Duodenal mucosa (tissue), 2 donors: ENCODE data around the gene MEIOB.
"Not testable (repeated sequence)": the region's sequence is repeated elsewhere in the genome, so short reads cannot be mapped to it uniquely, and the experiment has no call there.

Experiments used
- H3K27ac ChIP-seq: one replicate; pipeline ENCODE4 v1.7.0; 2013; ENCODE audit warnings: low read depth, low read length
- H3K27me3 ChIP-seq, 2 donors: one replicate each; pipeline ENCODE4 v1.7.0; 2013; ENCODE audit warnings: low read length in 2 of 2, control low read depth in 1 of 2; ENCODE audit not compliant: insufficient read depth in 2 of 2, control insufficient read depth in 1 of 2
- H3K36me3 ChIP-seq, 2 donors: one replicate each; pipeline ENCODE4 v1.7.0; 2013; ENCODE audit warnings: low read length in 2 of 2, control low read depth in 1 of 2; ENCODE audit not compliant: insufficient read depth in 2 of 2, control insufficient read depth in 1 of 2
- H3K4me1 ChIP-seq, 2 donors: one replicate each; pipeline ENCODE4 v1.7.0; 2013; ENCODE audit warnings: low read length in 2 of 2, control low read depth in 1 of 2; ENCODE audit not compliant: insufficient read depth in 2 of 2, control insufficient read depth in 1 of 2
- H3K4me3 ChIP-seq, 2 donors: one replicate each; pipeline ENCODE4 v1.7.0; 2013; ENCODE audit warnings: low read length in 2 of 2, low read depth in 1 of 2
- H3K9ac ChIP-seq, 2 donors: one replicate each; pipeline ENCODE4 v1.7.0; 2013; ENCODE audit warnings: low read length in 2 of 2, low read depth in 1 of 2
- H3K9me3 ChIP-seq, 2 donors: one replicate each; pipeline ENCODE4 v1.7.0; 2013; ENCODE audit warnings: low read length in 2 of 2, control low read depth in 1 of 2; ENCODE audit not compliant: control insufficient read depth in 1 of 2

The MEIOB gene

DNA sequence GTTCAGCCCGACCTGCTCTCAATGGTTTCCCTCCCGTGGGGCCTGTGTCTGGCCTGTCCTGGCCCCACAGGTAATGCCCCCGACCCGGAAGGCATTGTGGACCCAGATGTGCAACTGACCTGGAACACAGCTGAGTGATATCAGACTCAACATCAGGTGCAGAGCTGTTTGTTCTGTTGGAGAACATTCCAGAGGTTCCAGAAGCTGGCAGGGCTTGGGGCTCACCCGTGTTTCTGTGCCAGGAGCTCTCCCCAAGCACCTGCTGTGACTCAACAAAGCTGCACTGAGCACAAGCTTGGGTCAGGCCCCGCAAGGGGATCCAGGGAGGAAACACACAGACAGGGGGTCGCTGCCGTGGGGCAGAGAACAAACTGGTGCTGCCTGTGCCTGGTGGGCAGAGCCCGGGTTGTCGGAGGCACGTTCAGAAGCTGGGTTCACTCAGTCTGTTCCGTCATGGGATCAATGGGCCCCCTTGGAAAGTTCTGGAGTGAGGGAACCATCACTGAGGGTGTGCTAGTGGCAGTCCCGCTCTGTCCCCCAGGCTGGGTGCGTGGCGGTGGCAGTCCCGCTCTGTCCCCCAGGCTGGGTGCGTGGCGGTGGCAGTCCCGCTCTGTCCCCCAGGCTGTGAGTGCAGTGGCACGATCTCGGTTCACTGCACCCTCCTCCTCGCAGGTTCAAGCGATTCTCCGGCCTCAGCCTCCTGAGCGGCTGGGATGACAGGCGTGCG is 24.1 kb upstream of the MEIOB start:
- no peaks in the 10 kb centered on the region for H3K27me3 ChIP-seq
- peaks cover 12 to 17% of the 10 kb centered on the region in 2 donors for H3K4me1 ChIP-seq
- no peak overlapping the region for H3K27ac ChIP-seq

DNA sequence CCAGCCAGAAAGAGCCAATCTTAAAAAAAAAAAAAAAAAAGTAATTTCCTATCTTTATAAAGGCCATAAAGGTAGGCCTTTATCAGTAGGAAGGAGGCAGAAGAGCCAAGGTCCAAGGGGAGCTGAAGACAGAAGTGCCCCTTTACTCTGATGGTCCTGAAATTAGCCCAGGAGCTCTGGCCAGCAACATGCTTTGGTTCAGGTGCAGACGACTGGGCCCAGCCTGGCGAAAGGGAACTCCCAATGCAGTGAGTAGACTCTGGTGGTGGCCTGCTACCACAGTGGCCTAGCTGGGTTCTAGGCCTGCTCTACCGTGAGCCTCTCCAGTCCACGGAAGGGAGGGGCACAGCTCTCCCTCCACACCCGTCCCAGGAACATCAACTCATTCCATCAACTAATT is 23.1 kb upstream of the MEIOB start:
- no peak overlapping the region for H3K27ac ChIP-seq
- peaks cover 6 to 12% of the 10 kb centered on the region in 2 donors for H3K4me1 ChIP-seq
- no peaks in the 10 kb centered on the region for H3K27me3 ChIP-seq
- no peak overlapping the region for H3K4me3 ChIP-seq
- no peaks in the 10 kb centered on the region for H3K9me3 ChIP-seq
- no peak overlapping the region for H3K9ac ChIP-seq
- no peaks in the 10 kb centered on the region for H3K36me3 ChIP-seq

More for the DNA sequence above, 24.1 kb upstream of the MEIOB start:
- Histone ChIP-seq H3K36me3 (no peaks in the 10 kb centered on the region), H3K4me3 (no peak overlapping the region), H3K9ac (no peak overlapping the region), H3K9me3 (no peaks in the 10 kb centered on the region)

DNA sequence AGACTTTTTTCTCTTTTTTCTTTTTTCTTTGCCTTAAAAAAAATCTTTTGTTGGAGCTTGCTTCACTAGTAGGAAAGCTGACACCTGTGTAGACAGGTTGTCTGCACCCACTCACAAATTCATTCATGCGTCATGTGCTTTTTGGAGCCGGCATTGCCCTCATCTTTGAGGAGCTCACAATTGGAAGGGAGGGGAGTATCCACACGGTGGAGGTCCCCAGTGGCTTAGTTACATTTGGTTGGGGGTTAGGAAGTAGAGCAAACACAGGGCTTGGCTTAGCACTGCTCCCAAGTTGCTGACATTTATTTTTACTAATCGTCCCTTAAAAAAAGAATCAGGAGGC is 18.7 kb upstream of the MEIOB start:
- H3K9me3 ChIP-seq = no peaks in the 10 kb centered on the region
- H3K4me3 ChIP-seq = no peak overlapping the region
- H3K36me3 ChIP-seq = no peaks in the 10 kb centered on the region
- no peak overlapping the region for H3K9ac ChIP-seq
- H3K4me1 ChIP-seq = peaks cover 4 to 12% of the 10 kb centered on the region in 2 donors
- H3K27ac ChIP-seq = no peak overlapping the region
- H3K27me3 ChIP-seq = no peaks in the 10 kb centered on the region

DNA sequence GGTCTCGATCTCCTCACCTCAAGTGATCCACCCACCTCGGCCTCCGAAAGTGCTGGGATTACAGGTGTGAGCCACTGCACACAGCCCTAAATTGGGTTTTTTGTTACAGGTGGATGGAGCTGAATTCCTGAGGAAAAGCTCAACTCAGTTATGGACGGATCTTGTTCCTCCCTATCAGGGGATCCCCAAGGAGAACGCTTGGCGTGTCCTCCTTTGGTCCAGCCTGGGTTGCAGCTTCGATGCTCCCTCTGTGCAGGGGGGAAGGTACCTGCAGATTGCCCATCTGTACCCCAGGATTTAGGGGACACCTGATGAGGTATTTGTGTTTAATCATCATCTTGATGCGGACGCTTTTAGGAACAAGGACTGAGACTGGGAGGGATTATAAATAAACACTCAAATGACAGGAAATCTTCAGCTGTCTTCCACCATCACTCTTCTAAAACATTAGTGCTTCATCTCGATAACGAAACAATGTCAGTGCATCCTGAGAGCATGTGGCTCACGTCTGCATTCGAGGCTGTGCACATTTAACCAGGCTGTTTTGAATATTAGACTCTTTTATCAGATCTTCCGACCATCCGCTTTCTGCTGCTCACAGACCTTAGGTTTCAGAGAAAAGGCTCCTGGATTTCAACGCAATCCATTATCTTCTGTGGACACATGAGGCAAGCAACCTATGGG is 18.2 kb upstream of the MEIOB start:
- H3K9ac ChIP-seq = no peak overlapping the region
- no peak overlapping the region for H3K4me3 ChIP-seq
- H3K27me3 ChIP-seq = no peaks in the 10 kb centered on the region
- H3K36me3 ChIP-seq = no peaks in the 10 kb centered on the region
- peaks cover 4 to 12% of the 10 kb centered on the region in 2 donors for H3K4me1 ChIP-seq
- no peaks in the 10 kb centered on the region for H3K9me3 ChIP-seq
- no peak overlapping the region for H3K27ac ChIP-seq

DNA sequence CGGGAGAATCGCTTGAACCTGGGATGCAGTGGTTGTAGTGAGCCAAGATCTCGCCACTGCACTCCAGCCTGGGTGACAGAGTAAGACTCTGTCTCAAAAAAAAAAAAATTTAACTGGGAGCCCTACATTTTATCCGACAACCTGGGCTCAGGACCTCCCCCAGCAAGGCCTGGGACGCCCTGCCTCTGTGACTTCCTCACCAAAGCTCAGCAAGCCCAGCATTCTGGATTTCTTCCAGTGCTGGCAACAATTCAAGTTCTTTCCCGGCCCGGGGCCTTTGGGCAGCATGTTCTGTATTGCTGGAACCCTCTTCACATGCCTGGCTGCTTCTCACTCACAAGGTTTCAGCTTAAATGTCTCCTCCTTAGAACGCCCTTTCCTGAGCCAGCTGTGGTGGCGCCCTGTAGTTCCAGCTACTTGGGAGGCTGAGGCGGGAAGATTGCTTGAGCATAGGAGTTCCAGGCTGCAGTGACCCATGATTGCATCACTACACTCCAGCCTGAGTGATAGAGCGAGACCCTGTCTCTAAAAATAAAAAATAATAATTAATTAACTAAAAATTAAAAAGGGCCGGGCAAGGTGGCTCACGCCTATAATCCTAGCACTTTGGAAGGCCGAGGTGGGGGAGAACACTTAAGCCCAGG is 15.9 kb upstream of the MEIOB start:
- Histone ChIP-seq H3K36me3 (no peaks in the 10 kb centered on the region), H3K27me3 (no peaks in the 10 kb centered on the region)

DNA sequence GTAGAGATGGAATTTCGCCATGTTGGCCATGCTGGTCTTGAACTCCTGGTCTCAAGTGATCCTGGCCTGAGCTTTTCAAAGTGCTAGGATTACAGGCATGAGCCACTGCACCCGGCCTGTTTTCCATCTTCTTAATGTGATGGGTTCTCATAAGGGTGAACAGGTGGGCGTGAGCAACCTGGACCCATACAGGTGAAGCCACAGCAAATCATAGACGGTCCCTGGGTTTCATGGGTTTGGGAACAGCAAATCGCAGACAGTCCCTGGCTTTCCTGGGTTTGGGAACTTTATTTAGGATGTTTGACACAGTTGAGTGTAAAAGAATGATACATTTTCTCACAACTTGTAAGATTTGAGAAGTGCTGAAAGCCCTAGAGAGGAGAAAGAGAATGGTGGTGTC is 12.9 kb upstream of the MEIOB start:
- H3K9ac ChIP-seq = no peak overlapping the region
- H3K36me3 ChIP-seq = no peaks in the 10 kb centered on the region
- H3K9me3 ChIP-seq = no peaks in the 10 kb centered on the region
- no peaks in the 10 kb centered on the region for H3K27me3 ChIP-seq
- H3K27ac ChIP-seq = no peak overlapping the region
- H3K4me3 ChIP-seq = no peak overlapping the region
- no peaks in the 10 kb centered on the region for H3K4me1 ChIP-seq

More for the DNA sequence above, 15.9 kb upstream of the MEIOB start:
- H3K4me3 ChIP-seq = no peak overlapping the region
- no peaks in the 10 kb centered on the region for H3K9me3 ChIP-seq
- H3K4me1 ChIP-seq = peaks cover 0 to 1% of the 10 kb centered on the region in 2 donors
- no peak overlapping the region for H3K27ac ChIP-seq
- H3K9ac ChIP-seq = no peak overlapping the region

DNA sequence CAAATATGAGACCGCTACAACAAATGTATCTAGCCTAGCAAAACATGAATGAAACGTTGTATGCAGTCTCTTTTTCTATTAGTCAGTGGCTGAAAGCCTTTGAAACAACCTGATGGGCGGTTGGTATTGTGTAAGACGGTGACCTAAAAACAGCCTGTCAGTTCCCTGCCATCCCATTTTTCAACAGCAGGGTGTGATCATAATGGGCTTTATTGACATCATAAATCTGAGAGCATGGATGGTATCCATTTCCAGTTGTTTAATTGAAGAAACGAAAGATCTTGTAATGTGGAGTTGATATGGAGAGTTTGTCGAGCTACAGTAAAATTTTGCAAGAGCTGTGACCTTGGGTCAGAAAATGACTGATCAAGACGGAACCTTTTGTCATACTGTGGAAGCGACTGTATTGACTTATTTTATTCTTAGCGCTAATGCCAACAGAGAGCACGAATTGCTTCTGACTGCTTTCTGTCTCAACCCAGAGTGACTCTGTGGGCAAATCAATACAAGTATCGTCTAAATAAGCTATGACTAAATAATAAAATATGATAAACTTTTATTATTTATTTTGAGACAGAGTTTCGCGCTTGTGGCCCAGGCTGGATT is 12.3 kb upstream of the MEIOB start:
- no peaks in the 10 kb centered on the region for H3K9me3 ChIP-seq
- no peaks in the 10 kb centered on the region for H3K4me1 ChIP-seq
- no peak overlapping the region for H3K4me3 ChIP-seq
- no peaks in the 10 kb centered on the region for H3K36me3 ChIP-seq
- no peak overlapping the region for H3K9ac ChIP-seq
- H3K27me3 ChIP-seq = no peaks in the 10 kb centered on the region
- H3K27ac ChIP-seq = no peak overlapping the region

DNA sequence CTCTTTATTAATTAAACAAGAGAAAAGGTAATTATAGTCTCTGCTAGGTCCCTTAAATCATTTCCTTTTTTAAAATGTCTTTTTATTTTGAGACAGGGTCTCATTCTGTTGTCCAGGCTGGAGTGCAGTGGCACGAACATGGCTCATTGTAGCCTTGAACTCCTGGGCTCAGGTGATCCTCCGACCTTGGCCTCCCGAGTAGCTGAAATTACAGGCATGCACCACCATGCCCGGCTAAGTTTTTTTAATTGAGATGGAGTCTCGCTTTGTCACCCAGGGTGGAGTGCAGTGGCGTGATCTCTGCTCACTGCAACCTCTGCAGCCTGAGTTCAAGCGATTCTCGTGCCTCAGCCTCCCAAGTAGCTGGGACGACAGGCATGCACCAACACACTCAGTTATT is 9.2 kb upstream of the MEIOB start:
- H3K36me3 ChIP-seq, H3K27ac ChIP-seq, H3K4me3 ChIP-seq, H3K9ac ChIP-seq, H3K9me3 ChIP-seq, H3K27me3 ChIP-seq: not testable (repeated sequence)
- peaks cover 3 to 15% of the 10 kb centered on the region in 2 donors for H3K4me1 ChIP-seq

GRCh38 chr16:1879477-1879876 is 7.5 kb upstream of the MEIOB start:
- H3K36me3 ChIP-seq = no peaks in the 10 kb centered on the region
- H3K4me3 ChIP-seq = no peak overlapping the region
- H3K27me3 ChIP-seq = no peaks in the 10 kb centered on the region
- peaks cover 3 to 15% of the 10 kb centered on the region in 2 donors for H3K4me1 ChIP-seq
- no peaks in the 10 kb centered on the region for H3K9me3 ChIP-seq
- no peak overlapping the region for H3K27ac ChIP-seq
- no peak overlapping the region for H3K9ac ChIP-seq

- Histone ChIP-seq H3K27me3 (no peaks in the 10 kb centered on the region), H3K9me3 (no peaks in the 10 kb centered on the region), H3K27ac (no peak overlapping the region)
Observed at GRCh38 chr16:1878256-1878655, 6.3 kb upstream of the MEIOB start.

More at GRCh38 chr16:1878256-1878655, 6.3 kb upstream of the MEIOB start:
- H3K4me1 ChIP-seq = peaks cover 3 to 15% of the 10 kb centered on the region in 2 donors
- H3K4me3 ChIP-seq = no peak overlapping the region
- no peak overlapping the region for H3K9ac ChIP-seq
- no peaks in the 10 kb centered on the region for H3K36me3 ChIP-seq
